GM12864 (cell line): ENCODE measurements around the gene AKAP14.
"Not testable (repeated sequence)": the region's sequence is repeated elsewhere in the genome, so short reads cannot be mapped to it uniquely, and the experiment has no call there.

Experiments
- DNase-seq: peaks from one replicate; pipeline ENCODE4 v3.0.0-alpha.2; 2011; ENCODE audit warnings: low read depth
- H3K4me3 ChIP-seq: 2 replicates; pipeline ENCODE4 v1.5.1; 2011; ENCODE audit warnings: mild to moderate bottlenecking, low read depth, low read length, control low read depth
- TF ChIP-seq, protein P1 (sequence below): IDR thresholded peaks from 2 replicates; pipeline ENCODE4 v1.5.1; 2011; ENCODE audit warnings: low read depth, mild to moderate bottlenecking, moderate library complexity, low read length, control low read depth, inconsistent platforms; ENCODE audit errors: missing control alignments

The AKAP14 gene

GRCh38 chrX:119899125-119899524 is 3.4 kb downstream of the AKAP14 start:
- H3K4me3 ChIP-seq: no peak overlapping the region
- DNase-seq: no peak
- TF ChIP-seq, protein P1, sequence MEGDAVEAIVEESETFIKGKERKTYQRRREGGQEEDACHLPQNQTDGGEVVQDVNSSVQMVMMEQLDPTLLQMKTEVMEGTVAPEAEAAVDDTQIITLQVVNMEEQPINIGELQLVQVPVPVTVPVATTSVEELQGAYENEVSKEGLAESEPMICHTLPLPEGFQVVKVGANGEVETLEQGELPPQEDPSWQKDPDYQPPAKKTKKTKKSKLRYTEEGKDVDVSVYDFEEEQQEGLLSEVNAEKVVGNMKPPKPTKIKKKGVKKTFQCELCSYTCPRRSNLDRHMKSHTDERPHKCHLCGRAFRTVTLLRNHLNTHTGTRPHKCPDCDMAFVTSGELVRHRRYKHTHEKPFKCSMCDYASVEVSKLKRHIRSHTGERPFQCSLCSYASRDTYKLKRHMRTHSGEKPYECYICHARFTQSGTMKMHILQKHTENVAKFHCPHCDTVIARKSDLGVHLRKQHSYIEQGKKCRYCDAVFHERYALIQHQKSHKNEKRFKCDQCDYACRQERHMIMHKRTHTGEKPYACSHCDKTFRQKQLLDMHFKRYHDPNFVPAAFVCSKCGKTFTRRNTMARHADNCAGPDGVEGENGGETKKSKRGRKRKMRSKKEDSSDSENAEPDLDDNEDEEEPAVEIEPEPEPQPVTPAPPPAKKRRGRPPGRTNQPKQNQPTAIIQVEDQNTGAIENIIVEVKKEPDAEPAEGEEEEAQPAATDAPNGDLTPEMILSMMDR: no peak

DNA sequence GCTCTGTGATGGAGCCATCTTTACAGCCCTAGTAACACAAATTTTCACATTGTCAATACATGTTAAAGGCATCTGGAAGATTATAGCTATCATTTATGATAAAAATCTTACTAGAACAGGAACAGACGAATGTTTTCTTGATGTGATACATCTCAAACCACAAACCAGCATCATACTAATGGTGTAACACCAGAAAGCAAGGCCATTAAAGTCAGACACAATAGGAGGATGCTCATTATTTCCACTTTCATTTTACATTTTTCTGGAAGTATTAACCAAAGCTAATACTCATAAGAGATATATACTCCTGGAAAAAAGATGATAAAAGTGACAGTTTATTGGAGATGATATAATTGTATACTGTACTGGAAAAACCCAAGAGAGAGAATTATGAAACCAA is 5.3 kb downstream of the AKAP14 start:
- TF ChIP-seq, protein P1: no peak
- DNase-seq: no peak
- H3K4me3 ChIP-seq: no peak overlapping the region

DNA sequence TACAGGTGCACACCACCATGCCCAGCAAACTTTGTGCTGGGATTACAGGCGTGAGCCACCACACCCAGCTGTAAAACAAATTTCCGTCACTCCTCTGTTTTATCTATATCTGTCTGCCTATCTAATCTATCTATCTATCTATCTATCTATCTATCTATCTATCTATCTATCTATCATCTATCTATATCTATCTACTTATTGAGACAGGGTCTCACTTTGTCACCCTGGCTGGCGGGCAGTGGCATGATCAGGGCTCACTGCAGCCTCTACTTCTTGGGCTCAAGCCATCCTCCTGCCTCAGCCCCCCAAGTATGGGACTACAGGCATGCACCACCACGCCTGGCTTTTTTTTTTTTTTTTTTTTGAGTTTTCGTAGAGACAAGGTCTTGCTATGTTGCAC is 20.6 kb downstream of the AKAP14 start:
- no peak overlapping the region for H3K4me3 ChIP-seq
- no peak for DNase-seq
- TF ChIP-seq, protein P1: no peak

DNA sequence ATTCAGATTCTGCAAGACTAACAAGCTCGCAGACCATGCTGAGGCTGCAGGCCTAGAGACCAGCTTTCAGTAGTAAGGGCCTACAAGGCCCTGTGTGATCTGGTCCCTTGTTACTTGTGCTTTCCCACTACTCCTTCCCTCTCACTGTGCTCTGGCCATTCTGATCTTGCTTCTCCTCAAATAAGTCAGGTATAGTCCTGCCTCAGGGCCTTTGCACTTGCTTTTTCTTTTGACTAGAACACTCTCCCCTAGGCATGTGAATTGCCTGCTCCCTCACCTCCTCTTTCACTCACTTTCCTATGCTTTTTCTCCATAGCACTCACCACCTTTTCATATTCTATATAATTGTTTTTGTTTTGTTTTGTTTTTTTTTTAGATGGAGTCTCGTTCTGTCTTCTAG is 22.2 kb downstream of the AKAP14 start:
- H3K4me3 ChIP-seq: no peak overlapping the region
- TF ChIP-seq, protein P1: no peak
- no peak for DNase-seq

GRCh38 chrX:119919835-119920585 is 24.3 kb downstream of the AKAP14 start:
- H3K4me3 ChIP-seq: no peak overlapping the region
- no peak for DNase-seq
- TF ChIP-seq, protein P1: no peak

- not testable (repeated sequence) for DNase-seq, H3K4me3 ChIP-seq
Observed at GRCh38 chrX:119922391-119922790, 26.7 kb downstream of the AKAP14 start.

- TF ChIP-seq, protein P1: no peak
- no peak overlapping the region for H3K4me3 ChIP-seq
- DNase-seq: no peak
Observed at GRCh38 chrX:119935215-119935874, 39.7 kb downstream of the AKAP14 start.
